Glutamatergic neuron (in vitro differentiated cells): ENCODE measurements around the gene FTSJ1. TPM values are rescaled to one million over a fixed set of nuclear protein-coding genes. Genes with fewer than 3 reads are reported as not detected.

Experiments
- DNase-seq: peaks from one replicate; pipeline ENCODE4 v3.0.0; 2022
- H3K27ac Mint-ChIP-seq: one replicate; pipeline ENCODE4 v1.8.0; 2020; ENCODE audit warnings: mild to moderate bottlenecking, mixed read lengths, inconsistent platforms; ENCODE audit not compliant: unreplicated experiment
- H3K27me3 Mint-ChIP-seq: one replicate; pipeline ENCODE4 v1.8.0; 2020; ENCODE audit warnings: mild to moderate bottlenecking, moderate library complexity, mixed read lengths, inconsistent platforms; ENCODE audit not compliant: unreplicated experiment
- H3K36me3 Mint-ChIP-seq: one replicate; pipeline ENCODE4 v1.8.0; 2020; ENCODE audit warnings: mild to moderate bottlenecking, mixed read lengths, inconsistent platforms; ENCODE audit not compliant: unreplicated experiment
- H3K4me1 Mint-ChIP-seq: one replicate; pipeline ENCODE4 v1.8.0; 2020; ENCODE audit warnings: mild to moderate bottlenecking, low read depth, mixed read lengths, inconsistent platforms; ENCODE audit not compliant: unreplicated experiment
- H3K4me3 Mint-ChIP-seq: one replicate; pipeline ENCODE4 v1.8.0; 2020; ENCODE audit warnings: mild to moderate bottlenecking, mixed read lengths, inconsistent platforms; ENCODE audit not compliant: unreplicated experiment
- H3K9me3 Mint-ChIP-seq: one replicate; pipeline ENCODE4 v1.8.0; 2020; ENCODE audit warnings: mild to moderate bottlenecking, moderate library complexity, mixed read lengths, inconsistent platforms; ENCODE audit not compliant: unreplicated experiment
- total RNA-seq: library from RNA; stranded (reverse); fragmentation: NEBNext Ultra II Directional; extraction: Animal tissue kit (Norgen Biotek cat#: 25700); gene quantifications from one replicate; pipeline ENCODE4 v1.2.1, GENCODE V29; 2021; ENCODE audit not compliant: unreplicated experiment
- TF ChIP-seq, protein P1 (sequence below): fragments of 200-600 bp; sonication (generic); IDR thresholded peaks from one replicate; pipeline ENCODE4 v1.5.0; 2021; ENCODE audit not compliant: partially characterized antibody, unreplicated experiment

The FTSJ1 gene
- total RNA-seq, 1 donor from 2014 or later: 87.6 TPM

- no peaks in the 10 kb centered on the region for H3K4me1 Mint-ChIP-seq
- H3K9me3 Mint-ChIP-seq: no peaks in the 10 kb centered on the region
- TF ChIP-seq, protein P1, sequence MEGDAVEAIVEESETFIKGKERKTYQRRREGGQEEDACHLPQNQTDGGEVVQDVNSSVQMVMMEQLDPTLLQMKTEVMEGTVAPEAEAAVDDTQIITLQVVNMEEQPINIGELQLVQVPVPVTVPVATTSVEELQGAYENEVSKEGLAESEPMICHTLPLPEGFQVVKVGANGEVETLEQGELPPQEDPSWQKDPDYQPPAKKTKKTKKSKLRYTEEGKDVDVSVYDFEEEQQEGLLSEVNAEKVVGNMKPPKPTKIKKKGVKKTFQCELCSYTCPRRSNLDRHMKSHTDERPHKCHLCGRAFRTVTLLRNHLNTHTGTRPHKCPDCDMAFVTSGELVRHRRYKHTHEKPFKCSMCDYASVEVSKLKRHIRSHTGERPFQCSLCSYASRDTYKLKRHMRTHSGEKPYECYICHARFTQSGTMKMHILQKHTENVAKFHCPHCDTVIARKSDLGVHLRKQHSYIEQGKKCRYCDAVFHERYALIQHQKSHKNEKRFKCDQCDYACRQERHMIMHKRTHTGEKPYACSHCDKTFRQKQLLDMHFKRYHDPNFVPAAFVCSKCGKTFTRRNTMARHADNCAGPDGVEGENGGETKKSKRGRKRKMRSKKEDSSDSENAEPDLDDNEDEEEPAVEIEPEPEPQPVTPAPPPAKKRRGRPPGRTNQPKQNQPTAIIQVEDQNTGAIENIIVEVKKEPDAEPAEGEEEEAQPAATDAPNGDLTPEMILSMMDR: no peak
- no peak for DNase-seq
- no peaks in the 10 kb centered on the region for H3K27me3 Mint-ChIP-seq
- no peak overlapping the region for H3K4me3 Mint-ChIP-seq
- no peak overlapping the region for H3K27ac Mint-ChIP-seq
- H3K36me3 Mint-ChIP-seq: no peaks in the 10 kb centered on the region
Observed at GRCh38 chrX:48451708-48452107, 24.3 kb upstream of the FTSJ1 start.

GRCh38 chrX:48456628-48457331, 19.2 kb upstream of the FTSJ1 start:
- Mint-ChIP-seq H3K9me3 (no peaks in the 10 kb centered on the region), H3K4me3 (no peak overlapping the region), H3K27ac (peak overlapping the region; percentile 52), H3K36me3 (no peaks in the 10 kb centered on the region), H3K4me1 (peaks cover 3% of the 10 kb centered on the region), H3K27me3 (no peaks in the 10 kb centered on the region)
- no peak for DNase-seq
- TF ChIP-seq, protein P1: no peak

DNA sequence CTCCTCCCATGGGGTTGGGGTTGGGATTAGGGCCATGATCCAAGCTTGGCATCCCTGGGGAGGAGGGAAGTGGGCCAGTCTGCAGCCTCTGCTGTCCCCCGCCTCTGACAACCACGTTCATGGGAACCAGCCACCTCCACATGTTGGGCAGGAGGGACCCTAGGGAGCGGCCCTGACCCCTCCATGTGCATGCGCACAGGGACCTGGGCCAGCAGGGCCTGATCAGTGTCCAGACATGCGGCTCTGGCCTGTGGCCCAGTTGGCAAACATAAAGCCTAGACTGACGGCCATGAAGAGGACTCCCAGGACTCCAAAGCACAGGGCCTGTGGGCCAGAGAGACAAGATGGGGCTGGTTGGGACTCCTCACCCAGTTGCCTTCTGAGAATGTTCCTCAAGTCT, 17.3 kb upstream of the FTSJ1 start:
- H3K9me3 Mint-ChIP-seq: peaks cover 2% of the 10 kb centered on the region
- TF ChIP-seq, protein P1: no peak
- peaks cover 8% of the 10 kb centered on the region for H3K4me1 Mint-ChIP-seq
- no peaks in the 10 kb centered on the region for H3K36me3 Mint-ChIP-seq
- H3K27me3 Mint-ChIP-seq: peaks cover 2% of the 10 kb centered on the region
- no peak for DNase-seq
- no peak overlapping the region for H3K27ac Mint-ChIP-seq
- H3K4me3 Mint-ChIP-seq: no peak overlapping the region

DNA sequence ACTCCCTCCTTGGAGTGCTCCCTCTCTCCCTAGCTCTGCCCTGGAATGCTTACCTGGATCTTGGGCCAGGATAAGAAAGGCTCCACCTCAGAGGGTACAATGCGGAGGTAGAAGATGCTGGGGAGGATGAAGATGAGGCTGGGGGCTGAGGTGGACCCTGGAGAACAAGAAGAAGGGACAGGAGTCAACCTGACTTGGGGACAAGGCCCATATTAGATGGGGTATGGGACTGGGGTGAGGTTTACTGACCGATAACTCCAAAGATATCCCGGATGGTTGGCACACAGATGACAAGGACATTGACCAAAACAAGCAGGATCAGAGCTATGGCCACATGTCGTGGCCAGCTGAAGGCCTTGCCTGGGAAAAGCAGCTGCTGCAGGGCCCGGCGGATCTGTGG, 16.5 kb upstream of the FTSJ1 start:
- Mint-ChIP-seq H3K4me1 (peaks cover 14% of the 10 kb centered on the region), H3K36me3 (no peaks in the 10 kb centered on the region), H3K9me3 (peaks cover 2% of the 10 kb centered on the region), H3K27ac (no peak overlapping the region), H3K27me3 (peaks cover 2% of the 10 kb centered on the region), H3K4me3 (no peak overlapping the region)
- TF ChIP-seq, protein P1: no peak
- DNase-seq: no peak

- Mint-ChIP-seq H3K27me3 (peaks cover 2% of the 10 kb centered on the region), H3K4me3 (no peak overlapping the region), H3K9me3 (peaks cover 2% of the 10 kb centered on the region), H3K4me1 (peaks cover 16% of the 10 kb centered on the region), H3K36me3 (no peaks in the 10 kb centered on the region), H3K27ac (peak overlapping the region; percentile 68)
- TF ChIP-seq, protein P1: no peak
- no peak for DNase-seq
Observed at GRCh38 chrX:48460031-48460430, 16.0 kb upstream of the FTSJ1 start.
